DMS 273 treated with DMSO at 0.1 percent for 48 hours (cell line): ENCODE results near the gene TET2.

Experiments used
- DNase-seq: peaks from one replicate; lab custom pipeline; 2025; lab: John Stamatoyannopoulos, UW

Gene TET2

DNA sequence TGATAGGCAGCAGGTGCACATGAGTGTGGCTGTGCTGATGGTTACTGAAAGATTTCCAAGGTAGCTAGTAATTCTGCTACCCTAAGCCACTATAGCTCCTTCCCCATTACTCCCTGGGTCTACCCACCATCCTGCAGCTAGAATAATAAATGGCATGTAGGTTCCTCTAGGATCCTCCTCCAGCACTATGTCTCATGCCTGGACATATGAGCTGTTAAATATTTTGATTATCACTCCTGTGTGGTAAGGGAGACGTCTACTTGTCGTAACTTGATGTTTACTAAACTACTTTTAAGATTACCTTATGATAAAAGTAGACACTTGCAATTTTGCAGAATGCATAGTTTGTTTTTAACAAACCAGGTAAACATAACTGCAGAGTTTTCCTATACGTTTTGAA lies 35.5 kb downstream of the TET2 start:
- no peak for DNase-seq

DNA sequence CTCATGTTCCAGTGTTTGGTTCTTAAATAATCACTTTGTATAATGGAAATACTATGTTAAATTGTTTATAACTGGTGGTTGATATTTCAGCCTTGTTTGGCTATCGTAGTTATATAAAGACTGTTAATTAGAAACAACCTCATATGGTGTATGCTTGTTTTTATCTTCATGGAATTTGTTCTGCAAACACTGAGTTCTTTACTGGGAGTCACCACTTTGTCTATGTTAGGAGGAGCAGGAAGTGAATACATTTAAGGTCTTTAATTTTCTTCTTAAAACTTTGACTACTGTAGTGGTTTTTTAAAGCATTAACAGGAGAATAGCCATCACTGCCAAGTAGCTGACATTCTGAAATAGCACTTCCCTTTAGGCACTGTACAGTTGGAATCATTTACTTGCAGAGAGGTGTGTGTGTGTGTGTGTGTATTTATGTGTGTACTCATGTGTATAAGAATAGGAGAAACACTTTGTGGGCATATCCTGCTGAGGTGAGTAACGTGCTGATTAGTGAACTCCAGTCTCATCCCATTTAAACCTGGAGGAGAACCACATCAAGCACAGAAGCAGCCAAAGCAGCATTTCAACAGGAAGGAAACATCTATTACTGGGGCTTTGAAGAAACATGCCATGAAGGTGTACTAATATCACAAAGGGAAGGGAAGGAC lies 37.8 kb downstream of the TET2 start:
- no peak for DNase-seq

DNA sequence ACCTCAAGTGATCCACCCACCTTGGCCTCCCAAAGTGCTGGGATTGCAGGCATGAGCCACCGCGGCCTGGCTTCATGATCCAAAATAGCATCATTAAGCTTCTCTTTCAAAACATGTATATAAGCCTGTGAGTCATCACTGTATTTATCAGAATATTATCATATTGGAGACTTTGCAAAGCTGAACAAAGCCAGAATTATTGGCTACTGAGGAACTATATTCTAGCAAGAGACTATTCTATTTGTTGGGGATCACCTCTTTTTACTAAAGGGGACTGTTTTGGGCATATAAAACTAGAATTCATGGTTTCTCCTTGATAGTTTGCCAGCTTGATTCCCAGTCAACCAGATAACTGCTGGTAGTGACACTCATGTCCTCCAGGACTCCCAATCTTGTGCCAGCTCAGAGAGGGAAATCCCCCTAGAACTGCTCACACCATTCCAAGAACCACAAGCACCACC lies 40.1 kb downstream of the TET2 start:
- no peak for DNase-seq

DNA sequence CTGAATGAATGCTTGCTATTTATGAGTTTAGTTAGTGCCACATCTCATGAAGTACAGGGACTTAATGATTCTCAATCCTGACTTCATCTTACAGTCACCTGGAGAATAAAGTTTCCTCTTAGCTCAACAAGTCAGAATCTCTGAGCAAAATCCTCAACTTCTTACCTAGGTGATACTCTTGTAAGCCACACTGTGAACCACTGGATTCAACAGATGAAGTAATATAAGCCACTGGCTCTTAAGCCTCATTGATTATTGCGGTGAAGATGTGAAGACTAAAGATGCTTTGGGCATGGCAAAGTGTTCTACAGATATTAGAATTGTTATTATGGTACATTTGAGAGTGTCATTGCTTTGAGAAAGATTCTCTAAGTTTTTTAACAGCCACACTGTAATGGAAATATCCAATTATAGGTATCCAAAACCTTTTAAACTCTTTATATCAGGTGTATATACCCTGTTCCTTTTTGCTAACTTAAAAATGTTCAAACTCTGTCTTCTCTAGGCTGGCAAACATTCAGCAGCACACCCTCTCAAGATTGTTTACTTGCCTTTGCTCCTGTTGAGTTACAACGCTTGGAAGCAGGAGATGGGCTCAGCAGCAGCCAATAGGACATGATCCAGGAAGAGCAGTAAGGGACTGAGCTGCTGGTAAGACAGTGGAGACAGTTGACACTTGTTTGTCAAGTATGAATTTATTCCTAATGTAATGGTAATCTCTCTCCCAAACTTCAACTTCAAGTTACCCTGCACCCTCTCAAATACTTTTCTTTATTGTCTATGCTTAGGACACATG lies 43.4 kb downstream of the TET2 start:
- no peak for DNase-seq

DNA sequence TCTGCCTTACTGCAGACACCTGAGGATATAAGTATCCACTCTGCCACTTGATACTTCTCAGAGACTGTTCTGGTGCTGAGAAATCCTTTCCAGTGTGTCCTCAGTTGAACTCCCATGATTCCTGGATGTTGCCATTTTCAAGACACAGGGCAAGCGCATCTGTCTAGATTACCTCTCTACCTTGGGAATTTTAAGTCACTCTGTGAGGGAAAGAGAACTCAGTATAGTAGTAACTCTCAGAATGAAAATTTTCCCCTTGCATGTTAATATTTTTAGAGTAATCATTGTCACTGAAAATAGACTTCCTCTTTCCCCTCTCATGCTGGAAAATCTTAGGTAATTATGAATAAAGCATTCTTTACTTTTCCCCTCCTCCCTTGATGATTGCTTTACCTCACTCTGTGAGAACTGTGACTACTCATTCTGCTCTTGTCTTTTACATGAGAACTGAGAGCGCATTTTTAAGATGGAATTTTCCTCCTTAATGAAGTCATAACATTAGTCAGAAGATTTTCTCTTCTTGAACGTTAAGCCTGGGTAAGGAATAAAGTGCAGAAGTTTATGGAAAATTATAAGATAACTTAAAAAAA lies 45.0 kb downstream of the TET2 start:
- peak; percentile 23 for DNase-seq

DNA sequence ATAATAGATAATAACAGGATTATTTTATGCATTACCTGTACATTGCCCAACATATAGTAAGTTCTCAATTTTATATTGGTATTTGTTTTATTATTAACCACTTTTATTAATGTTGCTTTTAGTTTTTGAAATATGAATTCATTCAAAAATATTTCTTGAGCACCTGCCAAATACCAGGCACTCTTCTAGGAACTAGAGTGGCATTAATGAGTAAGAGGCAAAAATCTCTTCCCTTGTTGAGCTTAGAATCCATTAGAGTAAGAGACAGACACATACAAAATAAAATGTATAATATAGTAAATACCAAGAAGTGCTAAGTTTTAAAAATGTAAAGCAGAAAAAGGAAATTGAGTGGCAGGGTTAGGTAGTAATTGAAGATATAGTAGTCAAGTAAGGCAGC lies 45.8 kb downstream of the TET2 start:
- no peak for DNase-seq

DNA sequence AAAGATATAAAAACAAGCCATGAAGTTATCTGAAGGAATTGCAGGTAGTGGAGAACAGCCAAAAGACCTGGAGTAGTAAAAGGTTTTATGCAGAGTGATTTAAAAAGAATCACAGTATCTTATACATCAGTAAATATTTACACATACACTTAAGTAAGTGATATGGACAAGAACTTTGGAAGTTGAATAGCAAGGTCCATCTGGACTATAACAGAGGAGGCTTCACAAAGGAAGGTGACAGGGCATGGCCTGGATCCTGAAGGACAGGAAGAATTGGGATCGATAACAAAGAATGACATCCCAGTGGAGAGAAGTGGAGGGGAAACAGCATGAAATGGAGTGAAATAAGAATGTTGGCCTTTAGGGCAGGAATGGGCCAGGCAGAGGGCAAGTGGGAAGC lies 46.2 kb downstream of the TET2 start:
- no peak for DNase-seq

DNA sequence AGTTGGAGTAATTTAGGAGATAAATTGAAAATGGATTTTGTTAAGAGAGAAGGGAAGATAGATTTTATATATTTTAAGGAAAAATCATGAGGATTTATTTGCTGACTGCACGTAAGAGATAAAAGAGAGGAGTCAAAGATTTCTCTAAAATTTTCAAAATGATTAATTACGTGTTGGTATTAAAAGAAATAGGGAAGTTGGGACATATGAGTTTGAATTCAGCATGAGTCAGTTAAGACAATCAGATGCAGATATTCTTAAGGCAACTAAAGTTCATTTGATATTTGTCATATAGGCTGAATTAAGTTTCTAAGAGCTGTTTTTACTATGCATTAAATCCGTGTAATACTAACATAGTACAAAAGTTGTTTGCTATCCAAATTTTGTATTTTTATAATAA lies 46.9 kb downstream of the TET2 start:
- DNase-seq, result no peak

DNA sequence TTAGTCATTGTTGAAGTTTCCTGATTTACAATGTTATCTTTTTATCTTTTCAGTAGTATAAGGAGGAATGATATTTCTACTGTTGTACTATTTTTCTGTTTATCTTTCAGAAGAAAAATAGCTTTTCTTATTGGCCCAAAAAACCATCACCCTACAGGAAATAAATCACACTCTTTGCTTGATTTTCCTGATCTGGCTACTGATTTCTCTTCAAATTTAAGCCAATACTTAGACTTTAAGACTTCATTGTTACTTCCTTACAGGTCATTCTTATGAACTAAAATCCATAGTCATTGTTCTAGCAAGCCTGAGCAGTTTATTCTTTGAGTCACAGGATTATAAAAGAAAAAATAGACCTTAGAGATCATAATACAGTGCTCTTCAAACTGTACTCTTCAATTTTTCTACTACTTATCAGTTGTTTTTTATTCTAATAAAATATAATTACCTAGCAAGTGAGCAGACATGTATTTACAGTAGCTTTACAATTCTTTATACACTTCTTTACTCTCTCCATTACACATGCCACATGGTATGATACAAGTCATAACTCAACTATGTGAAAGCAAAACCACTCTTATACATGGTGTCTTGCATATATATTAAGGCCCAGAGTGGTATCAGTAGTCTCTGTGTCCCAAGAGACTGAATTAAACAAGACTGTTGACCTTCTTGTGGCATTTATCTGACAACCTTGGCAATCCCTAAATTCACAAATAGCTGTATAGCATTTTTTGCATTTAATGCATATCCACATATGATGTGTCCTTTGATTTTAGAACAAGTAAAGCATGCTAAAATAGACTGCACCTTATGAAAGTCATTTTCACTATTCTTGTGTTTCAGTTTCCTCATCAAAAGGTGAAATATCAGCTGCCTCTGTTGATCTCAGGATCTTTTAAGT lies 47.9 kb downstream of the TET2 start:
- no peak for DNase-seq

DNA sequence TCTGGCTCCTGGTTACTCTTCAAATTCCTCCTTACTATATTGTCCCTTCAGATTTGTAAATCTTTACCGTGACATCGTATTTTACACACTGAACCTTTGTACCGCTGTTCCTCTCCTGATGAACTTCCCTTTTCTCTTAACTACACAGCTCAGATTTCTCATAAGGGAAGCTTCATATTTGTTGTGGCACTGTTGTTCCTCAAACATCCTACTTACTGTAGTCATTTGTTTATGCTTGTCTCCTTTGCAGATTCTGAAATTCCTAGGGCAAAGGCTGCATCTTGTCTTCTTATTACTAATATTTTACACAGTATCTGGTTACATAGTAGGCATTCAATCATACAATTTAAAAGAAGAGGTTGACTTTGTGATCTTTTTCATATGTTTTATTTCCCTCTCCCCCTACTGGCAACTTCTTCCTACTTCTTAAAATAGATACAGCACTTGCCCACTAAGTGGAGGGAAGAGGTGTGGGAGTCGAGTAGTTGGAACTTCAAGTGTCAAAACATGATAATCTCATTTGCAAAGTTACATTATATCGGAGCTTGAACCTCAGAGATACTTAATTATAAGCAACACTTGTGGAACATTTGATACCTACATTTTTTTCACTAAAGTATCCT lies 50.0 kb downstream of the TET2 start:
- DNase-seq, result no peak

DNA sequence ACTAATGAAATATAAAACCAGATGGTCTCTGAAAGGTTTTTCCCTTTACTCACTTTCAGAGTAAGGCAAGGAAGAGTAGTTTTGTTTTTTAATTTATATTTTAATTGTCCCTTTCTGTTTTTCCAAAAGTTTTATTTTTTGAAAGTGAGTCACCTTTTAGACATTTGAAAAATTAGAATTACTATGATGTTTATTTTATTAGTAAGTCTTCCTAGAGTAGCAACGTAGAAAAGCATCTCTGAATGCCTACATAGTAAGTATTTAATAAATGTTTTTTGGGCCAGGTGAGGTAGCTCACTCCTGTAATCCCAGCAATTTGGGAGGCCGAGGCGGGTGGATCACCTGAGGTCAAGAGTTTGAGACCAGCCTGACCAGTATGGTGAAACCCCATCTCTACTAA lies 51.1 kb downstream of the TET2 start:
- DNase-seq, result no peak

DNA sequence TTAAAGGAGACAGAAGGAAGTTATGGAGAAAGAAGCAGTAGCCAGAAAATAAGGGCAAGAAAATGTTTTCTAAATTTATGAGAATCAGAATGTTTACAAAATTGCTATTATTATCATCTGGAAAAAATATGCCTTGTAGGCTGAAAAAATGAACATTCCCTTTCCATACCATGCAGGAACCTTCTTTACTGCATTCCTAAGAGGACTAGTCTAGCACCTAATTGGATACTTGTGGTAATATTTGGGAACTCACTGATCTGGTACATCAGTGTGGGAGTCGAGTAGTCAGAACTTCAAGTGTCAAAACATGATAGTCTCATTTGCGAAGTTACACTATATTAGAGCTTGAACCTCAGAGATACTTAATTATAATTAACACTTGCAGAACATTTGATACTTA lies 51.9 kb downstream of the TET2 start:
- DNase-seq, result no peak

DNA sequence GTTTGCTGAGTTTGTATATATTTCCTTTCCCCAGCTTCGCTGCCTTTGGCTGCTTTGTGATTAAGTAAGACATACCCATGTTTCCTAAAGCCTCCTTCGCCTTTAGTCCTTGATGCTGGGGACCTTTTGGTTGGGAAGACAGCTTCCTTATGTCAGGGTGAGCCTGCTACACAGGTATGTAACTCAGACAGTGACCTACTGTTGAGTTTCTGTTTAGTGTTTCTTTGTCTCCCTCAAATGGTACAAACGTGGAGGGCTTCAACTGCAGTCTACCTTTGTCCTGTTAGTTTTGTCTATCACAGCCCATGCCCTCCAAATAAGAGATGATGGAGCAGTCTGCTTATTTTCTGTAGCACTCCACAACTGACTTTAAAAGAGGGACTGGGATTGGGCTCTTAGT lies 59.5 kb downstream of the TET2 start:
- no peak for DNase-seq

DNA sequence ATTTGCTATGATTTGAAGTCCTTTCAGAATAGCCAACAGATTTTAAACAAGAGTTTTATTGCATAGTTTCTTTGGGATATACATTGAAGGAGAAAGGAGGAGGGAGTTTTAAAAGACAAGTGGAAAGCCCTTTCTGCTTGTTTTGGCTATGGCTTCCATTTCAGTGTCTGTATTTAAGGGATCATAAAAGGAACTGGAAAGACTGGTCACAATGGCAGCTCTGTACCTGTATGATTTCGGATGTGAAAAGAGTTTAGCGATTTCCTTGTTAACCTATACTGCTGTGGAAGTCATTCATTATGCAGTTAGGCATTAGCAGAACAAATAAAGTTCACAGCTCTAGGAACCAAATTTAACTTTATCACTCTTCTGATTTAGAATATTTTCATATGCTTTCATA lies 60.7 kb downstream of the TET2 start:
- no peak for DNase-seq

DNA sequence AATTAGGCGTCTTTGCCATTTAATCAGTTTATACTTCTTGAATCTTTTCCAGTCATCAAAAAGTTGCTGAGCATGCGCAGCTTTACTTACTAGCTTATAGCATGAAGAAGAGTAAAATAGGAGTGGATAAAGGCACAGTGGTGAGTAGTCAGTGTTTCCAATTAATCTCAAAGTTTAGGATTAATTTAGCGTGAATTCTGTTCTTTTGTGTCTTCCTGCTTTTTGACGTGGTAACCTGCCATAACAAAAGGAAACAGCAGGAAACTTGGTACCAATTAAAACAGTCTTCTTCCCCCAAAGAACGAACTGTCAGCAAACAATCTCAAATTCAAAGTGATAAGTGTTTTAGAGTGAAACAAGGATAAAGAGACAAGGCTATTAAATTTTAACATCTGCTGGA lies 61.9 kb downstream of the TET2 start:
- no peak for DNase-seq

DNA sequence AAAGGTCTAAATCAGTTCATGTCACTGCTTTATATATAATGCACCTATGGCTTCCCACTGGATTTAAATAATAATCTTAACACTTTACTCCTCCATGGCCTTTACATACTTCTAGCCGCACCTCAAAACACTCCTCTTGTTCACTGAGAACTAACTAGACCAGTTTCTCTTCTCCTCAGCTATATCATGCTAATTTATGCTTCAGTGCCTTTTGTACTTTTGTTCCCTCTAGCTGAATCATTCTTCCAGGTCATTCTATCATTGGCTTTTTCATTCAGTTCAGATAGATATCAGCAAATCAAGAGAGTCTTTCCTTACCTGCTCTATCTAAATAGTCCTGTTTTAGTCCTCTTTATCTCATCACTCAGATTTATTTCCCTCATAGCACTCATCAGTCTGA lies 64.2 kb downstream of the TET2 start:
- DNase-seq, result no peak

DNA sequence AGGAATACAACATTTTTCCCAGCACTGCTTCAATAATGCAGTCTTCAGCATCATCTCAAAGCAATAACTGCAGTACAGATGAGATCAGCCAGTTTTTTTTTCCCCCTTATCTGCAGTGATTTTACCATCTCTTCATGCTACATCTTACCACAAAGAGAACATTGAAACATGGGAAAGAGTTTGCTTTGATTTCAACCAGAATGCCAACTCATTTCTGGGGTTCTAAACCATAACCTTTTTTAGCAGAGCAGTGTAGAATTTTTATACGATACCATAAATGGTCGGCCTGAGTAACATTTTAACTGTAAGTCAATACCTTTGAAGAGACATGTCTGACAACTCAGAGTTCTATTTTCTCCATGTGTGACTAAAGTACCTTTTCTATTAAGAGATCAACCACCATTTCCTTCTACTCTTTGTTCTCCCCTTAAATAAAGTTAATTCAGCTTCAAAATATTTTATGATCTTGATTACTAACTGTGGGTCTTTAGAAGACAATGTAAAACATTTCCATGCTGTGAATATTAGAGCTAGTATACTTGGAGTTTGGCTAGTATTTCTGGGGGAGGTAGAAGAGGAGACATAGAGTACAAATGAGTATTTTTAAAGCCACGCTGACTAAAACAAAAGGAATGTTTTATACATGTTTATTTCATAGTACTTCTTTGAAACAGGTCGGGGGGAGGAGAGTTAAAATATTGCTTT lies 69.1 kb downstream of the TET2 start:
- DNase-seq, result no peak

DNA sequence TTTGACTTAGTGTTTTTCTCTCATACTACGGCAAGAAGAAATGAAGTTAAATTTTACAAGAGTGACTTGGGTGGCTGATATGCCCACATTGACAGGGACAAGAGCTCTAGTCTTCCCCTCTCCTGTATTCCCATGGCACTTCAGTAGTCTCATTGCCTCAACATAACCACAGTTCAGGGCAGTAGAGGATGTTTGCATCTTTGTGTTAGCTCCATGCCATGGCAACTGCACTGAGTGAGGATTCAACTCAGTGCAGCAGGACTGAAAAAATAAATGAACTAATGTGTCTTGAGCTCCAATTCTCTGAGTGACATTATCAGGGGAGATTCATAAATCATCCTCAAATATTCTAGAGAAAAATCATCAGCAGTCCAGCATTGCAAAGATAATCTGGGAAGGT lies 78.8 kb downstream of the TET2 start:
- DNase-seq, result no peak

DNA sequence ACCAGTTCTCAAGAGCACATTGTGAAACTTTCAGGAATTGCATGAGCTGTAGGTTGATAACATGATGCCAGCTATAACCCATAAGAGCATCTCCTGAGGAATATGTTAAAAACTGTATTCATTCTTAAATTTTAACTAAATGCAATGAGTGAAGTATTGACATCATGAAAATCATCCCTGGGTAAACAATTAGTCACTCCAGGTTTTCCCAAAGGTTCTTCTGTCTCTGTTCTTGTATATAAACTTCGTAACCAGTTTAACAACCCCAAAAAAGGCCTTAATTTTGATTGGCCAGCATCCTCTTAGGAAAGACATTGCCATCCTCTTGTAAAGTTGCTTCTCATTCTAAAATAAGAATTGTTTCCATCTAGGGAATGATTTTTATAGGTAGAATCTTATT lies 80.4 kb downstream of the TET2 start:
- DNase-seq, result no peak

DNA sequence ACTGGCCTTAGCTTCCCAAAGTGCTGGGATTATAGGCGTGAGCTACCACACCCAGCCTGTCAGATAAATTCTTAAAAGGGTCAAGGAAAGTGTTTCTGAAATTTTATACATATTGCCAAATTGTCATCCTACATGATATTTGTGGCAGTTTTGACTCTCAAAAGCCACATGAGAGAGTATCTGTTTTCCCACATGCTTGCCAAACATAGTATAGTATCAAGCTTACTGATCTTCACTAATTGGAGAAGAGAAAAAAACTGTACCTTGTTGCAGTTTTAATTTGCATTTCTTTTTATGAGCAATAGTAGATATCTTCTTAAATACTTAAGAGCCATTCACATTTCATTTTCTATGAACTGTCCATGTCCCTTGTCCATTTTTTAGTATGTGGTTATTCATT lies 83.6 kb downstream of the TET2 start:
- DNase-seq, result no peak

DNA sequence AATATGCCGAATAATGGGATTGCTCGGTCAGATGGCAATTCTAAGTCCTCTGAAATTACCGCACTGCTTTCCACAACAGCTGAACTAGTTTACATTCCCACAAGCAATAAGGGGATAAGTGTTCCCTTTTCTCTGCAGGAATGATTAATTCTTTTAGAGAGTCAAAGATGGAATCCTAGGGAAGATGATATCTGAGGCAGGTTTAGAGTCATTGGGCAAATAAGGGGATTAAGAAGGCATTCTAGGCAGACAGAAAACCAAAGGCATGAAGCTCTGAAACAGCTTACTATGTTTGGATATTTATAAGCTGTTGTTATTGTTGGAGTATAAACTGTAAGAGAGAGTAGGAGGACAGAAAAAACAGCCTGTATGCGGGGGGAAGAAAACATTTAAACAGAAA lies 85.7 kb downstream of the TET2 start:
- DNase-seq, result no peak
